ENCODE data around the gene GON4L. TPM values are rescaled to one million over a fixed set of nuclear protein-coding genes. Genes with fewer than 3 reads are reported as not detected.
"Not testable (repeated sequence)": the region's sequence is repeated elsewhere in the genome, so short reads cannot be mapped to it uniquely, and the experiment has no call there.

The GON4L gene
- total RNA-seq, 1 donor from 2014 or later: 49.5 TPM

DNA sequence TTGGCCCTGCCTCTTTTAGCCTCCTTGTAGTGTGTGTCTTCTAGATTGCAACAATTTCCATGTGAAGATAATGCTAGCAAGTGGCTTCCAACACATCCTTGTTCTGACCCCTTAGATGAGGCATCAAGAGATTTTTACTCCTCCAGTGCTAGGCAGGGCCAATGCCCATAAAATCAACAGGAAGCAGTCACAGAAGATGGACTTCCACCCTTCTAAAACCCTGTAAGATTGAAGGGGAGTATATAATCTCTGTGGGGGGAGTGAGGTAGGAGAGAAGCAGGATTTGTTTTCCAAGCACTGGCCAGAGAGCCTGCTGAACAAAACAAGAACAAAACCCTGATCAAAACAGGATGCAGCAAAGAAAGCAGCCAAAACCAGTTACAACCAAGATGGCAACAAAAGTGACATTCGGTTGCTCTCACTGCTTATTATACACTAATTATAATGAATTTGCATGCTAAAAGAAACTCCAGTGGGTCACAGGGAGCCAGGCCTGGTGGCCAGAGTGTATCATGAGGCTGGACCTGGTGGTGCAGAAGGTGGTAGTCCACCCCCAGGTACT, 12.1 kb downstream of the GON4L start:
- H3K4me3 ChIP-seq: no peak overlapping the region
- intact Hi-C loops (cut with DNase I): no loop called here
- H3K27me3 ChIP-seq: no peaks in the 10 kb centered on the region
- peaks cover 4% of the 10 kb centered on the region for H3K4me1 ChIP-seq
- H3K9me3 ChIP-seq: no peaks in the 10 kb centered on the region
- TF ChIP-seq, protein P1, sequence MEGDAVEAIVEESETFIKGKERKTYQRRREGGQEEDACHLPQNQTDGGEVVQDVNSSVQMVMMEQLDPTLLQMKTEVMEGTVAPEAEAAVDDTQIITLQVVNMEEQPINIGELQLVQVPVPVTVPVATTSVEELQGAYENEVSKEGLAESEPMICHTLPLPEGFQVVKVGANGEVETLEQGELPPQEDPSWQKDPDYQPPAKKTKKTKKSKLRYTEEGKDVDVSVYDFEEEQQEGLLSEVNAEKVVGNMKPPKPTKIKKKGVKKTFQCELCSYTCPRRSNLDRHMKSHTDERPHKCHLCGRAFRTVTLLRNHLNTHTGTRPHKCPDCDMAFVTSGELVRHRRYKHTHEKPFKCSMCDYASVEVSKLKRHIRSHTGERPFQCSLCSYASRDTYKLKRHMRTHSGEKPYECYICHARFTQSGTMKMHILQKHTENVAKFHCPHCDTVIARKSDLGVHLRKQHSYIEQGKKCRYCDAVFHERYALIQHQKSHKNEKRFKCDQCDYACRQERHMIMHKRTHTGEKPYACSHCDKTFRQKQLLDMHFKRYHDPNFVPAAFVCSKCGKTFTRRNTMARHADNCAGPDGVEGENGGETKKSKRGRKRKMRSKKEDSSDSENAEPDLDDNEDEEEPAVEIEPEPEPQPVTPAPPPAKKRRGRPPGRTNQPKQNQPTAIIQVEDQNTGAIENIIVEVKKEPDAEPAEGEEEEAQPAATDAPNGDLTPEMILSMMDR (IDR thresholded peaks at IDR 0.05): no peak
- no peak overlapping the region for H3K27ac ChIP-seq
- no peak for DNase-seq
- peaks cover 25% of the 10 kb centered on the region for H3K36me3 ChIP-seq
- no peak for ATAC-seq

DNA sequence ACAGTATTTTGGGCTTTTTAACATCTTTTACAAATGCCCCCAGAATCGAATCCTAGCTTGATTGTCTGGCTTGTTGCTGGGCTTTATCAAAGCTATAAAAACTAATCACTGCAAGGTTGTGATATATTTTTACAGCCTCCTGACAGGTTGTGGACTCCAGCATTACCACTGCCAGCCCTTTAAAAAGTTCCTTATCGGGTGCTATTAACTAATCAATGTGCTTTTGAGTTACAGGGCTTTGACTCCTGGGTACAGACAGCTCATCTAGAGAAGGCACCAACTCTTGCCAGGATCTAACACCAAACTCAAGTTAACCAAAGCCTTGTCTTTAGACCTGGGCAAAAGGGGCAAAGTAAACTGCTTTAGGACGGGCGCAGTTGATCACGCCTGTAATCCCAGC, 16.6 kb downstream of the GON4L start:
- H3K9me3 ChIP-seq: no peaks in the 10 kb centered on the region
- DNase-seq: no peak
- TF ChIP-seq, protein P1 (IDR thresholded peaks at IDR 0.05): no peak
- no peak overlapping the region for H3K4me3 ChIP-seq
- ATAC-seq: no peak
- peaks cover 10% of the 10 kb centered on the region for H3K36me3 ChIP-seq
- no peaks in the 10 kb centered on the region for H3K27me3 ChIP-seq
- peaks cover 4% of the 10 kb centered on the region for H3K4me1 ChIP-seq
- no peak overlapping the region for H3K27ac ChIP-seq
- intact Hi-C loops (cut with DNase I): no loop called here

DNA sequence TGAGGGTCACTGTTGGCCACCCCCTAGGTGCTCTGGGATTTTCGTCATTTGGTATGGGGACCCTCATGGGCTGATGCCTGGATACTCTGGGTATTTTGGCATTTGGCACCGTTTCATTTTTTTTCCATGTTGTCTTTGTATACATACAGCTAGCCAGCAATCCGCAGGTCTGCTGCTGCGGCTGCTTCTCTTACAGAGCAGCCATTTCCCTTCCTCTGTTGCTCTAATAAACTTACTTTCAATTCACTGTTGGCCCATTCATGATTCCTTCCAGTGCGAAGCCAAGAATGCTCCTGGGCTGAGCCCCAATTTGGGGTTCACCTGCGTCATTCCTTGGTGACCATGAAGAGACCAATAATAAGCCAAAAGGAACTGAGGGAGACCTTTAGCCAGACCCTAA, 21.5 kb downstream of the GON4L start:
- Histone ChIP-seq H3K4me1 (no peaks in the 10 kb centered on the region), H3K4me3 (no peak overlapping the region), H3K36me3 (no peaks in the 10 kb centered on the region), H3K27me3 (no peaks in the 10 kb centered on the region), H3K27ac (no peak overlapping the region), H3K9me3 (no peaks in the 10 kb centered on the region)
- TF ChIP-seq, protein P1 (IDR thresholded peaks at IDR 0.05): no peak
- DNase-seq (no peak), ATAC-seq (no peak)
- intact Hi-C loops (cut with DNase I): no loop called here

DNA sequence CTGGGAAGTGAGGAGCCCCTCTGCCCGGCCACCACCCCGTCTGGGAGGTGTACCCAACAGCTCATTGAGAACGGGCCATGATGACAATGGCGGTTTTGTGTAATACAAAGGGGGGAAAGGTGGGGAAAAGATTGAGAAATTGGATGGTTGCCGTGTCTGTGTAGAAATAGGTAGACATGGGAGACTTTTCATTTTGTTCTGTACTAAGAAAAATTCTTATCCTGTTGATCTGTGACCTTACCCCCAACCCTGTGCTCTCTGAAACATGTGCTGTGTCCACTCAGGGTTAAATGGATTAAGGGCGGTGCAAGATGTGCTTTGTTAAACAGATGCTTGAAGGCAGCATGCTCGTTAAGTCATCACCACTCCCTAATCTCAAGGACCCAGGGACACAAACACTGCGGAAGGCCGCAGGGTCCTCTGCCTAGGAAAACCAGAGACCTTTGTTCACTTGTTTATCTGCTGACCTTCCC, 22.1 kb downstream of the GON4L start:
- H3K36me3 ChIP-seq; H3K4me1 ChIP-seq; H3K9me3 ChIP-seq; H3K27me3 ChIP-seq; H3K27ac ChIP-seq; ATAC-seq; H3K4me3 ChIP-seq; intact Hi-C loops (cut with DNase I); DNase-seq: not testable (repeated sequence)

DNA sequence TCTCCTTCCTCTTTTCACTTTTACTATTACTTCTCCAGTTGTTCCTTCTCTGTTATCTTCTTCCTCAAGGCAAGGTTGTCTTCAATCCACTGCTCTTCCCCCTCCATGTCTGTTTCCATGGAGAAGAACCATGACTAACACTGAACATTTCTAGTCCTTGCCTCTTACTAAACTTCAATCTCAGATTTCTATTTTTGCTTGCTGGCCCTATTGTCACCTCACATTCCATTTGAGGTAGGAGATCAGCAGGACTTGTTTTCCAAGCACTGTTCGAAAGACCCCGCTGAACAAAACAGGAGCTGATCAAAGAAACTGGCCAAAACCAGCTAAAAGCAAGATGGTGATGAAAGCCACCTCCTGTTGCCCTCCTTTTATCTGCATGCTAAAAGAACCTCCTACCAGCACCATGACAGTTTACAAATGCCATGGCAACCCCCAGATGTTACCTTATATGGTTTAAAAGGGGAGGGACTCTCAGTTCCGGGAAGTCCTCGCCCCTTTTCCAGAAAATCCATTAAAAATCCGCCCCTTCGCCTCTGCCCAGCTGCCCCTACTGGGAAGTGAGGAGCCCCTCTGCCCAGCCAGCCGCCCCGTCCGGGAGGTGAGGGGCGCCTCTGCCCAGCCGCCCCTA, 22.6 kb downstream of the GON4L start:
- ATAC-seq (peak; percentile 40), DNase-seq (no peak)
- no peaks in the 10 kb centered on the region for H3K9me3 ChIP-seq
- H3K27me3 ChIP-seq: no peaks in the 10 kb centered on the region
- no peaks in the 10 kb centered on the region for H3K4me1 ChIP-seq
- TF ChIP-seq, protein P1 (IDR thresholded peaks at IDR 0.05): no peak
- no peak overlapping the region for H3K27ac ChIP-seq
- H3K36me3 ChIP-seq: no peaks in the 10 kb centered on the region
- no peak overlapping the region for H3K4me3 ChIP-seq
- intact Hi-C loops (cut with DNase I): no loop called here

DNA sequence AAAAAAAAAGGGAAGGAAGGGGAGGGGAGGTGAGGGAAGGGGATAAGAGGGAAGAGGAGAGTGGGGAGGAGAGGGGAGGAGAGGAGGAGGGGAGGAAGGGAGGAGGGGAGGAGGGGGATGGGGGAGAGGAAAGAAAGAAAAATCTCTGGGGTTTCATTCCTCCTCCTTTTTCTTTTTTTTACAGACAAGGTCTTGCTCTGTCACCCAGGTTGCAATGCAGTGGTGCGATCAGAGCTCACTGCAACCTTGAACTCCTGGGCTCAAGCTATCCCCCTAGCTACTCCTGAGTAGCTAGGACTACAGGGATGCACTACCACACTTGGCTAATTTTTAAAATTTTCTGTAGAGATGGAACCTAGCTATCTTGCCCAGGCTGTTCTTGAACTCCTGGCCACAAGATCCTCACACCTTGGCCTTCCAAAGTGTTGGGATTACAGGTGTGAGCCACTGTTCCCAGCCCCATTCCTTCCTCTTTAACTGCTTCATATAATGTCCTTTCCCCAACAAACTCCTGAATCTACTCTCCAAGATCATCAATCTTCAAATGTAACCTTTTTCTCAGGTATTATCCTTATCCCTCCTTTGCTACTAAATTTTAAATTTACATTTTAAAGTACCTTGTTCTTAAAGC, 23.2 kb downstream of the GON4L start:
- no peak overlapping the region for H3K27ac ChIP-seq
- H3K4me3 ChIP-seq: no peak overlapping the region
- no peaks in the 10 kb centered on the region for H3K4me1 ChIP-seq
- no peaks in the 10 kb centered on the region for H3K27me3 ChIP-seq
- DNase-seq: no peak
- intact Hi-C loops (cut with DNase I): no loop called here
- H3K36me3 ChIP-seq: no peaks in the 10 kb centered on the region
- no peak for ATAC-seq
- H3K9me3 ChIP-seq: no peaks in the 10 kb centered on the region
- TF ChIP-seq, protein P1 (IDR thresholded peaks at IDR 0.05): no peak
